ENCODE results near the gene CRP. TPM values are rescaled to one million over a fixed set of nuclear protein-coding genes. Genes with fewer than 3 reads are reported as not detected.
"Not testable (repeated sequence)": the region's sequence is repeated elsewhere in the genome, so short reads cannot be mapped to it uniquely, and the experiment has no call there.

Gene CRP
- total RNA-seq, 1 donor from 2014 or later: not detected

DNA sequence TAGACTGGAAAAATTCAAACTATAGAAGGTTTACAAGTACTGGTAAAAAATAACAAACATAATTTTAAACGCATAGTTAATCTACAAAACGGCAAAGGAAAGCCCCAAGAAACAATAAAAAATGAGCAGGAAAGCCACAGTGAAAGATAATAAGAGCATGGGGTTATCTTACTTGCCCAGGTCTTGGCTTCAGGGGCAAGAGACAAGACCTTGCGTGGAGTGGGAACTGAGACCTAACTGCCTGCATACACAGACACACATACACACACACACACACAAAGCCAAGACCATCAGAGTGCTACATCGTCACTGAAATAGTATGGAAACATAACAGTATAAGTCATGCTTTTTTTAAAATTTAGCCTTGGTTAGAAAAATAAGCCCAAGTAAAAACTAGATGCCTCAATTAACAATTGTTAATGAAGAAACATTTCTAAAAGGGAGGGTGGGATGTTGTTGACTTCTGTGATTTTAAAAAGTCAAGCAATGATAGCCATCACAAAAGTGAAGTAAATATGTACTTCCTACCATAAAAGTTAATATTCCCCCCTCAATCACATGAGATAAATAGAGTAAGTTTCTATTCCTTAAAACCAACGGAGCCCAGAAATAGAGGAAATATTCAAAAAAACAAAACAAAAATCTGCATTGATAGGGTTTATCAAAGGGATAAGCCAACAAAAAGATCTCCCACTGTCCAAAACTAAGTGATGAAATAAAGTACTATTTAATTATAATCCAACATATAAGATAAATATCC is 29.4 kb upstream of the CRP start:
- Mint-ChIP-seq H3K4me1 (ENCODE audit: unreplicated experiment) (no peaks in the 10 kb centered on the region), H3K4me3 (no peak overlapping the region), H3K36me3 (no peaks in the 10 kb centered on the region), H3K27ac (no peak overlapping the region), H3K9me3 (peaks cover 4% of the 10 kb centered on the region), H3K27me3 (no peaks in the 10 kb centered on the region)
- no peak for DNase-seq (ENCODE audit: extremely low spot score, unreplicated experiment)
- TF ChIP-seq, protein P1, sequence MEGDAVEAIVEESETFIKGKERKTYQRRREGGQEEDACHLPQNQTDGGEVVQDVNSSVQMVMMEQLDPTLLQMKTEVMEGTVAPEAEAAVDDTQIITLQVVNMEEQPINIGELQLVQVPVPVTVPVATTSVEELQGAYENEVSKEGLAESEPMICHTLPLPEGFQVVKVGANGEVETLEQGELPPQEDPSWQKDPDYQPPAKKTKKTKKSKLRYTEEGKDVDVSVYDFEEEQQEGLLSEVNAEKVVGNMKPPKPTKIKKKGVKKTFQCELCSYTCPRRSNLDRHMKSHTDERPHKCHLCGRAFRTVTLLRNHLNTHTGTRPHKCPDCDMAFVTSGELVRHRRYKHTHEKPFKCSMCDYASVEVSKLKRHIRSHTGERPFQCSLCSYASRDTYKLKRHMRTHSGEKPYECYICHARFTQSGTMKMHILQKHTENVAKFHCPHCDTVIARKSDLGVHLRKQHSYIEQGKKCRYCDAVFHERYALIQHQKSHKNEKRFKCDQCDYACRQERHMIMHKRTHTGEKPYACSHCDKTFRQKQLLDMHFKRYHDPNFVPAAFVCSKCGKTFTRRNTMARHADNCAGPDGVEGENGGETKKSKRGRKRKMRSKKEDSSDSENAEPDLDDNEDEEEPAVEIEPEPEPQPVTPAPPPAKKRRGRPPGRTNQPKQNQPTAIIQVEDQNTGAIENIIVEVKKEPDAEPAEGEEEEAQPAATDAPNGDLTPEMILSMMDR (conservative IDR thresholded peaks at IDR 0.05): no peak

DNA sequence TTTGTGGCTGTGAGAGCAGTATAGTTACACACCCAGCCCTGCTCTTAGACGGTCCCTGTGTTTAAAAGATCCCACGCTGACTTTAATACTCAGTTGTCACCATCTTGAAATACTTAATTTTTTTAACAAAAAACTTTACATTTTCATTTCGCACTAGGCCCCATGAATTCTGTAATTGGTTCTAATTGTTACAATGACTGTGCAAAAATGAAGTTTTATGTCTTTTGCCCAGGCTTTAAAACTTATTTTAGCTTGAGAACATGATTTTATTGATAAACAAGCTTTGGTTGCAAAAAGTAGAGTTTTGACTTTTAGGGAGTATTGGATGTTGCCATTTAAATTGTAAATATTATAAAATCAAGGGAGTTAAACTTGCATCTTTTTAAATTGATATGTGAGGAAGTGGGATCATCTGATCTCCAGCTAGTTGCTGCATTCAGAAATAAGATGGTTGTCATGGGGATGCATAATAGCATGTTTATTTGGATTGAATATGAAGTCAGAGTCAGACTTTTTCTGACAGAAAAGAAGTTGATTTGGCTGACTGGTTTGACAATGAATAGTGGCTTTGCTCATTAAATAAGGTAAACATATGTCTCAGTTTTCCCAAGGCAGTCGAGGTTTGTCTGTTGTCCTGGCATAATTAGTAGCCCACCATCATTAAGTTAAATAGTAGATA is 23.0 kb upstream of the CRP start:
- H3K4me1 Mint-ChIP-seq (ENCODE audit: unreplicated experiment): no peaks in the 10 kb centered on the region
- H3K27me3 Mint-ChIP-seq: no peaks in the 10 kb centered on the region
- H3K4me3 Mint-ChIP-seq: no peak overlapping the region
- H3K9me3 Mint-ChIP-seq: peaks cover 4% of the 10 kb centered on the region
- H3K36me3 Mint-ChIP-seq: no peaks in the 10 kb centered on the region
- no peak overlapping the region for H3K27ac Mint-ChIP-seq
- TF ChIP-seq, protein P1 (conservative IDR thresholded peaks at IDR 0.05): no peak
- DNase-seq (ENCODE audit: extremely low spot score, unreplicated experiment): no peak

DNA sequence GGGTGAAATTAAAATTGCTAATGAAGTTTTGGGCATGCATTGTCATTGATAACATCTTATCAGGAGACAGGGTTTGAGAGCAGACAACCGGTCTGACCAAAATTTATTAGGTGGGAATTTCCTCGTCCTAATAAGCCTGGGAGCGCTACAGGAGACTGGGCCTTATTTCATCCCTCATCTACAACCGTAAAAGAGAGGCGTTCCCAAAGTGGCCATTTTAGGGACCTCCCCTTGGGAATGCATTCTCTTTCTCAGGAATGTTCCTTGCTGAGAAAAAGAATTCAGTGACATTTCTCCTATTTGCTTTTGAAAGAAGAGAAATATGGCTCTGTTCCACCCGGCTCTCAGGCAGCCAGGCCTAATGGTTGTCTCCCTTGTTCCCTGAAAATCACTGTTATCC is 8.8 kb upstream of the CRP start:
- H3K27me3 Mint-ChIP-seq; H3K27ac Mint-ChIP-seq; H3K36me3 Mint-ChIP-seq; H3K9me3 Mint-ChIP-seq; DNase-seq (ENCODE audit: extremely low spot score, unreplicated experiment); H3K4me1 Mint-ChIP-seq (ENCODE audit: unreplicated experiment); H3K4me3 Mint-ChIP-seq: not testable (repeated sequence)

DNA sequence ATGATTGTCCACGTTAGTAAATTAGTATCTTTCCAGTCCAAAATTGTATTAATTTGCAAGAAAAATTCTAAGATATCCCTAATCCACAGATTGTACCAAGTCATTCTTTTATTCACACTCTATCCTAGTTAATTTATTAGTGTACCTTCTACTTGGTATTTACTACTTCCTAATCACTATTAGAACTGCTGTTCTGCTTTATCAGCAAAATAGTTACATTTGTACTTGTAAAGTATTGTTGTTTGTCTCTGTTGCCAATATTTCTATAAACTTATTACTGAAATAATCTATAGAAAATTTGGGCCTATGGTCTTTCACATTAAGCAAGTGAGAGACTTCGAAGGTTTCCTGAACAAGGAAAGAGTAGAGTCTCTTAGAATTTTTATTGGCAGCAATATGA is 5.6 kb upstream of the CRP start:
- TF ChIP-seq, protein P1 (conservative IDR thresholded peaks at IDR 0.05): no peak
- no peaks in the 10 kb centered on the region for H3K36me3 Mint-ChIP-seq
- DNase-seq (ENCODE audit: extremely low spot score, unreplicated experiment): no peak
- H3K27me3 Mint-ChIP-seq: no peaks in the 10 kb centered on the region
- H3K4me3 Mint-ChIP-seq: no peak overlapping the region
- H3K27ac Mint-ChIP-seq: no peak overlapping the region
- H3K9me3 Mint-ChIP-seq: peaks cover 13% of the 10 kb centered on the region
- H3K4me1 Mint-ChIP-seq (ENCODE audit: unreplicated experiment): no peaks in the 10 kb centered on the region

DNA sequence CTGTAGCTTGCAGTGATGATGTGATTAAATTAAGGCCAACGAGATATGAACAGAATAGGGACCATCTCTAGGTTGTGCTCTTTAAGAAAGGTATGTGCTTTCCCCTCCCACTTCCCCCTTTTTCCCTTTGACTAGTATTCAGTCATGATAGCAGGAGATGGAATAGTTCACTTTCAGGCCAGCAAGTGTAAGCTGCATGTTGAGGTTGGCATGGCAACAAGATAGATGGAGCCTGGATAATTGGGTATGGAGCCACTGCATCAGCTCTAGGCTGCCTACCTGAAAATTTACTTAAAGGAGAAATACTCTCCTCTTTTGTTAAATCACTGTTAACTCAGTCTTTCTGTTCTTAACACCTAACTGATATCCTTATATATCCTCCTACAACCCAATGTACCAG is 1.5 kb upstream of the CRP start:
- Mint-ChIP-seq H3K4me3 (no peak overlapping the region), H3K36me3 (no peaks in the 10 kb centered on the region), H3K27ac (no peak overlapping the region), H3K4me1 (ENCODE audit: unreplicated experiment) (no peaks in the 10 kb centered on the region), H3K27me3 (no peaks in the 10 kb centered on the region), H3K9me3 (peaks cover 9% of the 10 kb centered on the region)
- no peak for DNase-seq (ENCODE audit: extremely low spot score, unreplicated experiment)
- TF ChIP-seq, protein P1 (conservative IDR thresholded peaks at IDR 0.05): no peak

DNA sequence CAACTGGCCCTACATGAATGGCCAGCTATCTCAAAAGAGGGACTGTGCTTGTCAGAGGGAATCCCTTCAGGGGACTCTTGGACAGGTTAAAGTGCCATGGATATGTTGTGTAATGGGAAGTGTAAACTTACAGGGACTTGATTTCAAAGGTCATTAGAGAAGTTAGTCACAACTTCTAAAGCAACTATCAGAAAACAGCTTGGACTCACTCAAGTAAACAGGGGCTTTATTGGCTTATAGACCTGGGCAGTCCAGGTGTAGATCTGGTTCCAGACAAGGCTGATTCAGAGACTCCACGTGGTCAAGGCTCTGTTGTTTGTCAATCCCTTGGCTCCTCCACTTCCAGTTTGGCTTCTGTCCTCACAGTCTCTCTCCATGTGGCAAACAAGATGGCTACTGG is 2.3 kb downstream of the CRP start:
- Mint-ChIP-seq H3K4me3 (no peak overlapping the region), H3K9me3 (peaks cover 5% of the 10 kb centered on the region), H3K36me3 (no peaks in the 10 kb centered on the region), H3K27me3 (no peaks in the 10 kb centered on the region), H3K27ac (no peak overlapping the region), H3K4me1 (ENCODE audit: unreplicated experiment) (no peaks in the 10 kb centered on the region)
- DNase-seq (ENCODE audit: extremely low spot score, unreplicated experiment): no peak
- TF ChIP-seq, protein P1 (conservative IDR thresholded peaks at IDR 0.05): no peak

Data from type B pancreatic cell (in vitro differentiated cells).